Loucy (cell line): ENCODE measurements around the gene SCRN2.

Experiments
- CTCF ChIP-seq: fragments of 200-600 bp; sonication (generic); conservative IDR thresholded peaks from 2 replicates; pipeline ENCODE4 v1.5.1; 2014; ENCODE audit warnings: mild to moderate bottlenecking, antibody characterized with exemption, low read length
- EZH2phosphoT487 ChIP-seq: fragments of 200-600 bp; IDR thresholded peaks from 2 replicates; pipeline ENCODE4 v1.6.1; 2018; ENCODE audit warnings: antibody characterized with exemption, mild to moderate bottlenecking, moderate library complexity, borderline replicate concordance

- TF ChIP-seq CTCF (no peak), EZH2phosphoT487 (no peak)
Observed at GRCh38 chr17:47860386-47860785, 19.3 kb upstream of the SCRN2 start.
